ENCODE measurements around the gene SRRM4. TPM values are rescaled to one million over a fixed set of nuclear protein-coding genes. Genes with fewer than 3 reads are reported as not detected.
A peak's percentile ranks its signal among the peaks of the same experiment; 100 is the strongest.

SRRM4 gene
- total and polyA plus RNA-seq, 12 donors, result 0.11 to 4.3 (median 0.67) TPM; not detected in 3

DNA sequence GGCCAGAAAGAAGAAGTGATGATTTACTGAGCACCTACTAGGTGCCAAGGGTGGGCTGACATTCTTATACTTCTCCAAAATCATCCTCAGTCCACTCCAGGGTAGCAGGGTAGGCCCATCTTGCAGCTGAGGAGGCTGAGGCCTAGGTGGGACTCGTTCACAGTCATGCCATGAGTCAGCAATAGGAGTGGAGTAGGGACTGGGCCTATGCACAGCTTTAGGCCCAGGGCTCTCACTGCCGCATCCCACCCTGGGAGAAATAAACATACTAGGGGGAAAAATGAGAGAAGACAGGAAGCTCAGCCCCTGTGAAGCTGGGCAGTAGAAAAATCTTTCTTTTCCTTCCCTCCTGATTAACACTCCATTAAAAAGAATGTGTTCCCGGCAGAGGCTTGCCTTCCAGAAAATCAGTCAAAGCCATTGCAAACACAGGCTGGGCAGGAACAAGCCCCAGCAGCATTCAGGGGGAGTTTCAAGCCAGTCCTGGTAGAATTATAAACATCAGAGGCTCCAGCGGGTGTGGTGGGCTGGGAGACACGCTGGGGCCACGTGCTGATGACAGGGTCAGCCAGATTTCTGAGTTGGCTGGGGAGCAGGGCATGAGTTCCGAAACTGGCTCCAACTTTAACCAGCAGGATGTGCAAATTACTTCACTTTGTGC, 199.2 kb downstream of the SRRM4 start:
- intact Hi-C loops (cut with DNase I), result no loop called here
- peak in 3 of 7 donors; percentile 8 to 29 (median 21) for DNase-seq
- peak overlapping the region in 3 of 5 donors; percentile 30 to 86 (median 82) for H3K27ac ChIP-seq

DNA sequence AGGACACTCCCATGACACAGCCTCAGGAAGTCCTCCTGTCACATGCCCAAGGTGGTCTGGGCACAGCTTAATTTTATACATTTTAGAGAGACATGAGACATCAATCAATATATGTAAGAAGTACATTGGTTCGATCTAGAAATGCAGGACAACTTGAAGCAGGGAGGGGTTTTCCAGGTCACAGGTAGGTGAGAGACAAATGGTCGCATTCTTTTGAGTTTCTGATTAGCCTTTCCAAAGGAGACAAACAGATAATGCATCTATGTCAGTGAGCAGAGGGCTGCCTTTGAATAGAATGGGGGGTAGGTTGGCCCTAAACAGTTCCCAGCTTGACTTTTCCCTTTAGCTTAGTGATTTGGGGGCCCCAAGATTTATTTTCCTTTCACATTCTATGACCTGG, 199.9 kb downstream of the SRRM4 start:
- TF ChIP-seq, protein P1, sequence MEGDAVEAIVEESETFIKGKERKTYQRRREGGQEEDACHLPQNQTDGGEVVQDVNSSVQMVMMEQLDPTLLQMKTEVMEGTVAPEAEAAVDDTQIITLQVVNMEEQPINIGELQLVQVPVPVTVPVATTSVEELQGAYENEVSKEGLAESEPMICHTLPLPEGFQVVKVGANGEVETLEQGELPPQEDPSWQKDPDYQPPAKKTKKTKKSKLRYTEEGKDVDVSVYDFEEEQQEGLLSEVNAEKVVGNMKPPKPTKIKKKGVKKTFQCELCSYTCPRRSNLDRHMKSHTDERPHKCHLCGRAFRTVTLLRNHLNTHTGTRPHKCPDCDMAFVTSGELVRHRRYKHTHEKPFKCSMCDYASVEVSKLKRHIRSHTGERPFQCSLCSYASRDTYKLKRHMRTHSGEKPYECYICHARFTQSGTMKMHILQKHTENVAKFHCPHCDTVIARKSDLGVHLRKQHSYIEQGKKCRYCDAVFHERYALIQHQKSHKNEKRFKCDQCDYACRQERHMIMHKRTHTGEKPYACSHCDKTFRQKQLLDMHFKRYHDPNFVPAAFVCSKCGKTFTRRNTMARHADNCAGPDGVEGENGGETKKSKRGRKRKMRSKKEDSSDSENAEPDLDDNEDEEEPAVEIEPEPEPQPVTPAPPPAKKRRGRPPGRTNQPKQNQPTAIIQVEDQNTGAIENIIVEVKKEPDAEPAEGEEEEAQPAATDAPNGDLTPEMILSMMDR (IDR thresholded peaks at IDR 0.05), result no peak
- DNase-seq, result no peak
- H3K27ac ChIP-seq, result peak overlapping the region in 2 of 5 donors; percentile 82 to 86
- H3K27me3 ChIP-seq, result no peaks in the 10 kb centered on the region
- intact Hi-C loops (cut with DNase I), result no loop called here
- H3K4me3 ChIP-seq, result peak overlapping the region in 1 of 4 donors; percentile 60
- 61 to 75% (median 69%) methylated on average over 2 of the region's 2 CpGs for WGBS, 4 donors
- no peaks in the 10 kb centered on the region for H3K9me3 ChIP-seq (replicated peaks in 1 of 3)
- H3K36me3 ChIP-seq (replicated peaks in 1 of 2), result no peaks in the 10 kb centered on the region
- H3K4me1 ChIP-seq (replicated peaks in 1 of 2), result peaks cover 0 to 17% of the 10 kb centered on the region in 2 donors

More for the DNA sequence above, 199.2 kb downstream of the SRRM4 start:
- Histone ChIP-seq H3K9me3 (replicated peaks in 1 of 3) (no peaks in the 10 kb centered on the region), H3K27me3 (no peaks in the 10 kb centered on the region), H3K4me1 (replicated peaks in 1 of 2) (peaks cover 0 to 17% of the 10 kb centered on the region in 2 donors), H3K4me3 (peak overlapping the region in 1 of 4 donors; percentile 60), H3K36me3 (replicated peaks in 1 of 2) (no peaks in the 10 kb centered on the region)
- WGBS, 4 donors, result 49 to 62% (median 56%) methylated on average over 6 to 7 of the region's 7 CpGs
- TF ChIP-seq, protein P1 (IDR thresholded peaks at IDR 0.05), result no peak
- no peak for TF ChIP-seq POLR2A (IDR thresholded peaks at IDR 0.05)

DNA sequence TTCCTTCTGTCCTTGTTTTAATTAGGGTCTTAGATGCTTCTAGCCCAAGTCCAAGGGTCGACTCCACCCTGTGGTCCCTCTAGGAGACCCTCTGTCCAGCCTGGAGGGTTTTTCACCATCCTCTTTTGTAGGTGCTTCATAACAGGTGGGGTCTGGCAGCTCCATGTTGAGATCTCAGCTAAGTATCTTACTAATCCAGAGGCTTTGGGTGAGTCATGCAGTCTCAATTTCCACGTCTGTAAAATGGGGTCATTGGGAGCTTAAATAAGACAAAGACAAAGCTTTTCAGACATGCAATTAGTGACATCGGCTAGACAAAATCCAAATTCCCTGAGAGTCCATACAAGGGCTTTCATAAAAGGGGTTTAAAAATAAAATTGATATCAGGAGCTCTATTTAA, 200.6 kb downstream of the SRRM4 start:
- 61 to 76% (median 70%) methylated on average over 3 of the region's 3 CpGs for WGBS, 4 donors
- Histone ChIP-seq H3K4me1 (replicated peaks in 1 of 2) (peaks cover 0 to 17% of the 10 kb centered on the region in 2 donors), H3K9me3 (replicated peaks in 1 of 3) (no peaks in the 10 kb centered on the region)

DNA sequence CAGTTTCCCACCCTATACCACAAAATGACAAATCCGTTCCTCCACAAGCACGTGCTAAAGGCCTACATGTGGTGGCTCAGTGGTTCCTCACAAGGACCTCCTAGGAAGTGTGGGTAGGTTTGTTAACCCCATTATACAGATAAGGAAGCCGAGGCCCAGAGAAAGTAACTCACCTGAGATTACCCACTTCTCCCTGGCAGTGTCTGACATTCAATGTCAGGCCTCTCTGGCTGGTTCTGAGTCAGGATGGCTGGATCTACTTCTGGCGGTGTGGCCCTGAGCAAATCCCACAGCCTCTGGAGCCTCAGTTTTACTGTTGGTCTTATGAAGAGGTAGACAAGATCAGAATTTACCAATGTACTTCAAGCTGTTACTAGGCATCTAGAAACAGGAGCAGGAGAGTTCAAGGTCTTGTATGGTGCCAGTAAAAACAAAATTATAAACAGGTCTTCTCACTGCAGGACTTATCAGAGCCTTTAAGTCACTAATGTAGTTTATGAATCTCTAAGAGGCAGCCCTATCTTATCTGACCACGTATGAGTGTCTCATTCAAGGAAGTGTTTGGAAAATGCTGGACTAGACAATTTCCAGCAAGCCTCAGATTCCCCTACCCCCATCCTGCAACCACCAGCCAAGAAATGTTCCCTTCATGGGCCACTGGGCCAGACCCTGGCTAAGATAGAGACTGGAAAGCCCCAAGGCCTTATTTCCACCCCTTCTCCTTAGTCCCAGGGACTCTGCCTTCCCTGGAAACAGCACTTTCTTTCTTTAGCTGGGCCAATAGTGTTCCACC, 201.6 kb downstream of the SRRM4 start:
- no peaks in the 10 kb centered on the region for H3K9me3 ChIP-seq (replicated peaks in 1 of 3)
- WGBS, 4 donors, result 65 to 74% (median 70%) methylated on average over 4 to 5 of the region's 5 CpGs
- peaks cover 0 to 17% of the 10 kb centered on the region in 2 donors for H3K4me1 ChIP-seq (replicated peaks in 1 of 2)
- TF ChIP-seq, protein P1 (IDR thresholded peaks at IDR 0.05), result no peak
- TF ChIP-seq POLR2A (IDR thresholded peaks at IDR 0.05), result no peak
- H3K27me3 ChIP-seq, result no peaks in the 10 kb centered on the region
- intact Hi-C loops (cut with DNase I), result no loop called here
- peak overlapping the region in 2 of 5 donors; percentile 19 to 46 for H3K27ac ChIP-seq
- no peaks in the 10 kb centered on the region for H3K36me3 ChIP-seq (replicated peaks in 1 of 2)
- DNase-seq, result peak in 3 of 7 donors; percentile 17 to 22 (median 18)
- no peak overlapping the region for H3K4me3 ChIP-seq

More for the DNA sequence above, 200.6 kb downstream of the SRRM4 start:
- no peak for DNase-seq
- TF ChIP-seq, protein P1 (IDR thresholded peaks at IDR 0.05), result no peak
- no peak for TF ChIP-seq POLR2A (IDR thresholded peaks at IDR 0.05)
- no peak overlapping the region for H3K4me3 ChIP-seq
- no peak overlapping the region for H3K27ac ChIP-seq
- no peaks in the 10 kb centered on the region for H3K27me3 ChIP-seq
- intact Hi-C loops (cut with DNase I), result no loop called here
- no peaks in the 10 kb centered on the region for H3K36me3 ChIP-seq (replicated peaks in 1 of 2)
